ENCODE data around the gene CD52. TPM values are rescaled to one million over a fixed set of nuclear protein-coding genes. Genes with fewer than 3 reads are reported as not detected.

The CD52 gene
- total RNA-seq, 1 experiment from 2014 or later: 2.8 TPM

DNA sequence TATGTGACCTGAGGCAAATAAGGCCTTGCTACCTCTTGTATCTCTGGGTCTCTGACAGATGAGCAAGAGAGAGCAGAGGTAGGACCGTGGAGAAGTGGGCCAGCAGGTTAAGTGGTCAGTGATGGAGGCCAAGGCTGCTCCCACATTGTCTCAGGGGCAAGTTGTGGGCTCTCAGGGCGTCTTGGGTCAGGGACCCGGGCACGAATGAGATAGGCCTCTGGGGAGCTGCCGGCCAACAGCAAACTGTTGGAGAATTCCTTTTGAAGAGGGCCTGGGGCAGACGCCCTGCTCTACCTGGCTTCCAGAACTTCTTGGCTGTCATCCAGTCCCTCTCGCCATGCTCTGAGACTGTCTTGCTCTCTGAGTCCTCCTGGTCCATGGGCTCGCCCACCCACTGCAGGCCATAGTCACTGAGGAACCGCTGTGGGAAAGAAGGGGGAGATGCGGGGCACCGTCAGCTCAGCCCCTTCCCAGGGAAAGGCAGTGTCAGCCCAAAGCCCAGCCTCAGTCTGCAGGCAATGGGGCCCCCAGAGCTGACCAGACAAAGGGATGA is 23.8 kb upstream of the CD52 start:
- DNase-seq (ENCODE audit: low spot score): no peak
- Mint-ChIP-seq H3K9me3 (no peaks in the 10 kb centered on the region), H3K27me3 (ENCODE audit: low read depth) (no peaks in the 10 kb centered on the region), H3K4me3 (no peak overlapping the region), H3K36me3 (no peaks in the 10 kb centered on the region), H3K4me1 (peaks cover 18% of the 10 kb centered on the region), H3K27ac (no peak overlapping the region)
- TF ChIP-seq ZNF423 (CRISPR knock-in tag; IDR thresholded peaks at IDR 0.05): no peak
- CTCF ChIA-PET: interaction anchor here (1.1 to 2.1 kb wide), 4 partner anchors 9 to 125 kb away, joined by 3 to 5 read pairs (median 4); partner anchors contain the start of genes C1orf232 and ZNF593
- POLR2A ChIA-PET: no interaction called here
- no peak for ATAC-seq

DNA sequence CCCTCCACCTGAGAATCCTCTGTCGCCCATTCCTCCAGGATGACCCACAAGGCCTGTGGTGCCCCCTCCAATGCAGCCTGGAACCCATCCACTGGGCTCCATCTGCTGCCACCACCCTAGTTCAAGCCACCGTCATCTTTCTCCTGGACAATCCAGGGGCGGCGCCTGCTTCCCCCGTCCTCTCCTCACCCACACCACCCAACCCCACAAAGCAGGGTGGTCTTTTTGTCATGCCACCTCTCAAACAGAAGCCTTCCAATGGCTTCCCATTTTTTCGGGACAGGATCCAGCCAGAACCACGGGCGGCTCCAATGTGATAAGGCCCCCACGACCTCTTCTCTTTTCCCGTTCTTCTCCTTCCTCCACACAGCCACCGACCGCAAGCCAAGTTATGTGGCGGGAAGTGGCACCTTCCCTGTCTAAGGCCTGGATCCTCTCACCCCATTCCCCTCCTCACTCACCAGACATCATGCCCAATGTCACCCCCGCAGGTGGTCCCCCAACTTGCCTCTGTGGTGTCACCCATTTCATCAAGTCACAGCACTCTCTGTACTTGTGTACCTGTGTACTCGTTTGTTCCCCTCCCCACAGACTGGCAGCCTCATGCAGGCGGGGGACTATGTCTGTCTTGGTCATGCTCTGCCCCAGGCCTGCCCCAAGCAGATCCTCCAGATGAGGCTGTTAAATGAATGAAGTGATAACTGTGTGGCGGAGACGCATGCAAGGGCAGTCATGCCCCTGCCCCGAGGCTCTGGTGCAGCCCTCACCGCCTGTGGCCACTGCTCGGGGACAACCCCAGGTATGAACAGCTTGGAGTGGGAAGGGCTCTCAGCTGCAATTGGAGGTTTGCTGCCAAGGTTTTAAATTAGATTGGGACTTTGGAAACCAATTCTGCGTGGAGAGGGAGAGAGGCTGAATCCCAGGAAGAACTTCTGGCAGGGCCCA is 22.3 kb upstream of the CD52 start:
- ChIA-PET POLR2A (no interaction called here), CTCF (interaction anchor here (2.2 kb wide), 1 partner anchor 10 kb away, joined by 10 read pairs; no protein-coding TSS in a partner anchor)
- peaks cover 12% of the 10 kb centered on the region for H3K4me1 Mint-ChIP-seq
- DNase-seq (ENCODE audit: low spot score) (no peak), ATAC-seq (no peak)
- no peaks in the 10 kb centered on the region for H3K27me3 Mint-ChIP-seq (ENCODE audit: low read depth)
- no peak overlapping the region for H3K4me3 Mint-ChIP-seq
- H3K36me3 Mint-ChIP-seq: no peaks in the 10 kb centered on the region
- TF ChIP-seq IRF2 (CRISPR knock-in tag; IDR thresholded peaks at IDR 0.05; ENCODE audit: borderline replicate concordance, low read depth): no peak
- TF ChIP-seq AR (CRISPR knock-in tag; IDR thresholded peaks at IDR 0.05): no peak
- TF ChIP-seq ELF4 (CRISPR knock-in tag; IDR thresholded peaks at IDR 0.05; ENCODE audit: low read depth): no peak
- TF ChIP-seq ETV6 (CRISPR knock-in tag; IDR thresholded peaks at IDR 0.05): no peak
- TF ChIP-seq, protein P1, sequence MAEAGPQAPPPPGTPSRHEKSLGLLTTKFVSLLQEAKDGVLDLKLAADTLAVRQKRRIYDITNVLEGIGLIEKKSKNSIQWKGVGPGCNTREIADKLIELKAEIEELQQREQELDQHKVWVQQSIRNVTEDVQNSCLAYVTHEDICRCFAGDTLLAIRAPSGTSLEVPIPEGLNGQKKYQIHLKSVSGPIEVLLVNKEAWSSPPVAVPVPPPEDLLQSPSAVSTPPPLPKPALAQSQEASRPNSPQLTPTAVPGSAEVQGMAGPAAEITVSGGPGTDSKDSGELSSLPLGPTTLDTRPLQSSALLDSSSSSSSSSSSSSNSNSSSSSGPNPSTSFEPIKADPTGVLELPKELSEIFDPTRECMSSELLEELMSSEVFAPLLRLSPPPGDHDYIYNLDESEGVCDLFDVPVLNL (CRISPR knock-in tag; IDR thresholded peaks at IDR 0.05; ENCODE audit: borderline replicate concordance, low read depth): no peak
- TF ChIP-seq ZNF317 (CRISPR knock-in tag; IDR thresholded peaks at IDR 0.05; ENCODE audit: borderline replicate concordance, low read depth): no peak
- TF ChIP-seq GRHL2 (CRISPR knock-in tag; IDR thresholded peaks at IDR 0.05; ENCODE audit: insufficient replicate concordance, severe bottlenecking): no peak
- no peak for TF ChIP-seq TP53 (CRISPR knock-in tag; IDR thresholded peaks at IDR 0.05)
- no peak for TF ChIP-seq EMX1 (CRISPR knock-in tag; IDR thresholded peaks at IDR 0.05)
- TF ChIP-seq, protein P2, sequence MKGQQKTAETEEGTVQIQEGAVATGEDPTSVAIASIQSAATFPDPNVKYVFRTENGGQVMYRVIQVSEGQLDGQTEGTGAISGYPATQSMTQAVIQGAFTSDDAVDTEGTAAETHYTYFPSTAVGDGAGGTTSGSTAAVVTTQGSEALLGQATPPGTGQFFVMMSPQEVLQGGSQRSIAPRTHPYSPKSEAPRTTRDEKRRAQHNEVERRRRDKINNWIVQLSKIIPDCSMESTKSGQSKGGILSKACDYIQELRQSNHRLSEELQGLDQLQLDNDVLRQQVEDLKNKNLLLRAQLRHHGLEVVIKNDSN (CRISPR knock-in tag; IDR thresholded peaks at IDR 0.05): no peak
- TF ChIP-seq, protein P3, sequence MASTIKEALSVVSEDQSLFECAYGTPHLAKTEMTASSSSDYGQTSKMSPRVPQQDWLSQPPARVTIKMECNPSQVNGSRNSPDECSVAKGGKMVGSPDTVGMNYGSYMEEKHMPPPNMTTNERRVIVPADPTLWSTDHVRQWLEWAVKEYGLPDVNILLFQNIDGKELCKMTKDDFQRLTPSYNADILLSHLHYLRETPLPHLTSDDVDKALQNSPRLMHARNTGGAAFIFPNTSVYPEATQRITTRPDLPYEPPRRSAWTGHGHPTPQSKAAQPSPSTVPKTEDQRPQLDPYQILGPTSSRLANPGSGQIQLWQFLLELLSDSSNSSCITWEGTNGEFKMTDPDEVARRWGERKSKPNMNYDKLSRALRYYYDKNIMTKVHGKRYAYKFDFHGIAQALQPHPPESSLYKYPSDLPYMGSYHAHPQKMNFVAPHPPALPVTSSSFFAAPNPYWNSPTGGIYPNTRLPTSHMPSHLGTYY (CRISPR knock-in tag; IDR thresholded peaks at IDR 0.05): no peak
- TF ChIP-seq KAT7 (CRISPR knock-in tag; IDR thresholded peaks at IDR 0.05; ENCODE audit: borderline replicate concordance): no peak
- no peak for TF ChIP-seq ZNF671 (CRISPR knock-in tag; IDR thresholded peaks at IDR 0.05)
- H3K27ac Mint-ChIP-seq: peak overlapping the region; percentile 86
- H3K9me3 Mint-ChIP-seq: no peaks in the 10 kb centered on the region

Data from WTC11 (cell line).